BE2C (cell line): ENCODE measurements around the gene BID.

Source experiments
- DNase-seq: peaks from one replicate; pipeline ENCODE4 v3.0.0-alpha.2; 2020
- H3K27me3 ChIP-seq: fragments of 250-450 bp; sonication (Bioruptor Pico); 2 replicates; pipeline ENCODE4 v1.5.1; 2020; ENCODE audit warnings: mild to moderate bottlenecking
- H3K36me3 ChIP-seq: fragments of 250-450 bp; sonication (Bioruptor Pico); 2 replicates; pipeline ENCODE4 v1.5.1; 2020; ENCODE audit warnings: mild to moderate bottlenecking
- H3K4me1 ChIP-seq: fragments of 250-450 bp; sonication (Bioruptor Pico); 2 replicates; pipeline ENCODE4 v1.5.1; 2020
- H3K4me3 ChIP-seq: 2 replicates; pipeline ENCODE4 v1.5.1; 2011; ENCODE audit warnings: low read depth, low read length
- H3K9me3 ChIP-seq: fragments of 250-450 bp; sonication (Bioruptor Pico); 2 replicates; pipeline ENCODE4 v1.5.1; 2020
- TF ChIP-seq, protein P1 (sequence below): IDR thresholded peaks from 2 replicates; pipeline ENCODE4 v1.5.1; 2012; ENCODE audit warnings: mild to moderate bottlenecking, low read depth, low read length

The BID gene

DNA sequence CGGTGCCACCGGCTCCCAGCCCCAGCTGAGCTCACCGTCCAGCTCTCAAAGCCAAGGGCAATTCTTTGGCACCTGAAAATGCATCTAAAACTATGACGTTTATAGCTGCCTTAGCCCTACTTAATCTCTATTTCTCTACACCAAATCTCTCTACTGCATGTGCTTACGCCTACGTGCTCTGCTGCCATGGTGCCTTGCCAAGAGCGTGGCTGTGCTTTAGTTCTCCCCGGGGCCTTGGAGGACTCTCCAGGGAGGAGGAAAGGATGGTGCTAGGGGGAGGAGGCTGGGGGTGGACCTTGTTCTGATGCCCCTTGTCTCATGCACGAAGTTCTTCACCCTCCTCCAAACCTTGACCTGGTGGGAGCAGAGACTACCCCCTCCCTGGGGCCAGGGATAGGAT, 9.0 kb upstream of the BID start:
- Histone ChIP-seq H3K9me3 (no peaks in the 10 kb centered on the region), H3K4me3 (no peak overlapping the region), H3K4me1 (peaks cover 43% of the 10 kb centered on the region), H3K27me3 (no peaks in the 10 kb centered on the region), H3K36me3 (peaks cover 3% of the 10 kb centered on the region)
- TF ChIP-seq, protein P1, sequence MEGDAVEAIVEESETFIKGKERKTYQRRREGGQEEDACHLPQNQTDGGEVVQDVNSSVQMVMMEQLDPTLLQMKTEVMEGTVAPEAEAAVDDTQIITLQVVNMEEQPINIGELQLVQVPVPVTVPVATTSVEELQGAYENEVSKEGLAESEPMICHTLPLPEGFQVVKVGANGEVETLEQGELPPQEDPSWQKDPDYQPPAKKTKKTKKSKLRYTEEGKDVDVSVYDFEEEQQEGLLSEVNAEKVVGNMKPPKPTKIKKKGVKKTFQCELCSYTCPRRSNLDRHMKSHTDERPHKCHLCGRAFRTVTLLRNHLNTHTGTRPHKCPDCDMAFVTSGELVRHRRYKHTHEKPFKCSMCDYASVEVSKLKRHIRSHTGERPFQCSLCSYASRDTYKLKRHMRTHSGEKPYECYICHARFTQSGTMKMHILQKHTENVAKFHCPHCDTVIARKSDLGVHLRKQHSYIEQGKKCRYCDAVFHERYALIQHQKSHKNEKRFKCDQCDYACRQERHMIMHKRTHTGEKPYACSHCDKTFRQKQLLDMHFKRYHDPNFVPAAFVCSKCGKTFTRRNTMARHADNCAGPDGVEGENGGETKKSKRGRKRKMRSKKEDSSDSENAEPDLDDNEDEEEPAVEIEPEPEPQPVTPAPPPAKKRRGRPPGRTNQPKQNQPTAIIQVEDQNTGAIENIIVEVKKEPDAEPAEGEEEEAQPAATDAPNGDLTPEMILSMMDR, result no peak
- DNase-seq, result no peak

DNA sequence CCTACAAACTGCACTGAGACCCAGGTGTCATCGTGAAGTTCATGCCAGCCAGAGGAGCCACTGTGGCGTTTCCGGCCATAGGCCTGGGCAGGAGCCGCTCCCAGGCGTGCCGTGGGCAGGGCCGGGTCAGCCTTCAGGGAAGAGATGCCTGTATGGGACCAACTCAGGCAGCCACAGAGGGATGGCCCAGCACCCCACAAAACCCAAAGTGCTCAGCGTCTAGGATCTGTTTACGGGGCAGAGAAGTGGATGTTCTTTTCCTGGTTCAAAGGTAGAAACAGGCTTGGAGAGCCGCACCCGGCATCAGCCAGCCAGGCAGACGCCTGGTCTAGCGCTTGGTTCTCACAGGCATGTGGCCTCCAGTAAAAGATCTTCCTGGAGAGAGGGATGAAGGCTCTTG, 8.4 kb upstream of the BID start:
- no peaks in the 10 kb centered on the region for H3K27me3 ChIP-seq
- TF ChIP-seq, protein P1, result no peak
- no peak for DNase-seq
- H3K4me3 ChIP-seq, result no peak overlapping the region
- H3K9me3 ChIP-seq, result no peaks in the 10 kb centered on the region
- H3K36me3 ChIP-seq, result no peaks in the 10 kb centered on the region
- peaks cover 43% of the 10 kb centered on the region for H3K4me1 ChIP-seq

DNA sequence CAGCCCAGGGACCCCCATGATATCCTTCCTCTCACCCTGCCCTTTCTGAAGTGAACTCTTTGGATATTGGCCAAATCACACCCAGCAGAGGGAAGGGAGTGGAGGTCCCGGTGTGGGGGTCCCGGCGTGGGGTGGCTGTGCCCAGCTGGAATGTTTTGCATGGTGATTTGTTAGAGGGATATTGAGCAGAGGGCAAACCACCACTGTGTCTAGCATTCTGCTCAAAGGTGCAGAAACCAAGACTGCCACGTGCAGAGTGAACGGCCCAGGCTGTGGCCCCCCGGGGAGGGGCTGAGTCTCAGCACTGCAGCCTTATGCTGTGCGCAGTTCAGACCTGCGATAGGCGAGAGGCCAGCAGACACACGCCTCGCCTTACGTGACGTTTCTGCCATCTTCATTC, 7.9 kb upstream of the BID start:
- Histone ChIP-seq H3K9me3 (no peaks in the 10 kb centered on the region), H3K27me3 (no peaks in the 10 kb centered on the region), H3K36me3 (no peaks in the 10 kb centered on the region), H3K4me1 (peaks cover 43% of the 10 kb centered on the region), H3K4me3 (no peak overlapping the region)
- no peak for DNase-seq
- TF ChIP-seq, protein P1, result no peak

DNA sequence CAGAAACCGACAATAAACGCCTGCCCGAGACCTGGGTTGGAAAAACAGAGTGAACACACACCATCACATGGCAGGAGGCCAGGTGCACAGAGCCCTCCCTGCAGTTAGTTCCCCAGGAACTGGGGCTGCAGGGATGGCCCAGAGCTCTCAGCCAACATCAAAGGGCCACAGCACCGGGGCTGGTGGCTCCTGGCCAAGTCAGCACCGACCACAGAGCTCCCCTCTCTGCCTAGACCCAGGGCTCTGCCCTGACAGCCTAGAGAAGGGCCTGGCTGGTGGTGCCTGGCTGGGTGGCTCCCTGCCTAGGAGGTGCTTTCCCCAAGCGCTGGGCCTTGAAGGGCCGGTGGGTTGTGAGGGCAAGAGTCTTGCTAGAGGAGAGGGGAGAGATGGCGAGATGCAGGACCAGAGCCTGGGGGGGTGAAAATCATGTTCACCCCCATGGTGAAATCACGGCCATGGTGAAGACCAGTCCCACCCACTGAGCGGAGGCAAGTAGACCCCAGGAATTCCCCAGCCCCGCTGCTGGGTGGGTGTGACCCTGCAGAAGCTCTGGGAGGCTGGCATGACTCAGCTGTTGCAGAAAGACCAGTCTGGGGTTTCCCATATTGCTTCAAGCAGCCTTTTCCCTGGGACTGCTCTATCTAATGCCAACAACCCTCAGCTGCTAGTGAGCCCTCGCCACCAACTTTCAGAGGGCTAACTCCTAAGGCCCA, 7.2 kb upstream of the BID start:
- peak overlapping the region; percentile 11; the same call in 1 of the 2 replicates for H3K4me3 ChIP-seq

DNA sequence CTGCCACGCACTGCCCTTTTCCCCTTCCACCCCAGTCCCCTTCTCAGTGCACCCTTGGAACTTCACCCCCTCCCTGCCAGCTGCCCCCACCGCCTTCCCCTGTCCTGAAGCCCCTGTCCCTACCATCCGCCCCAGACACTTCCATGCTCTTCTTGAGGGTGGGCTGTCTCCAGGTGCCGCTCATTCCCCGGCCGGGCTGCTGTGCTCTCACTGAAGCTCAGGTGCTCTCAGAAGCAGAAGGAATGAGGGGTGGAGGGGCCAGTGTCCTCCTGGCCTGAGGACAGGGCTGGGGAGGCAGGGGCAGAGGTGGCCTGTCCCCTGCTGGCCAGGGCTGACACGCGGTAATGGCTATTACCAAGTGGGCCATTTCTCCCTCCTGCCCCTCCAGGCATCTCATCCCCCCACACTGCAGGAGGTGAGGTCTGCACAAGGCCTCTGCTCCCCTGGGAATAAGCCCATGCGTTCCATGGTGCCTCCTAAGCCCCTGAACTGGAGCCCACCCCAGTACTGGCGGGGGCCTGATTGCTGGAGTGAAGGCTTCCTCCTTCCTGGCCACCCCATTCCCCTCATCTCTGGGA, 6.6 kb upstream of the BID start:
- TF ChIP-seq, protein P1, result no peak
- DNase-seq, result no peak
- H3K27me3 ChIP-seq, result no peaks in the 10 kb centered on the region
- no peaks in the 10 kb centered on the region for H3K9me3 ChIP-seq
- H3K4me3 ChIP-seq, result peak overlapping the region; percentile 11; the same call in 1 of the 2 replicates
- H3K36me3 ChIP-seq, result no peaks in the 10 kb centered on the region
- H3K4me1 ChIP-seq, result peaks cover 36% of the 10 kb centered on the region

More for the DNA sequence above, 7.2 kb upstream of the BID start:
- no peaks in the 10 kb centered on the region for H3K36me3 ChIP-seq
- H3K27me3 ChIP-seq, result no peaks in the 10 kb centered on the region
- H3K4me1 ChIP-seq, result peaks cover 37% of the 10 kb centered on the region
- DNase-seq, result peak; percentile 90
- H3K9me3 ChIP-seq, result no peaks in the 10 kb centered on the region
- TF ChIP-seq, protein P1, result no peak

DNA sequence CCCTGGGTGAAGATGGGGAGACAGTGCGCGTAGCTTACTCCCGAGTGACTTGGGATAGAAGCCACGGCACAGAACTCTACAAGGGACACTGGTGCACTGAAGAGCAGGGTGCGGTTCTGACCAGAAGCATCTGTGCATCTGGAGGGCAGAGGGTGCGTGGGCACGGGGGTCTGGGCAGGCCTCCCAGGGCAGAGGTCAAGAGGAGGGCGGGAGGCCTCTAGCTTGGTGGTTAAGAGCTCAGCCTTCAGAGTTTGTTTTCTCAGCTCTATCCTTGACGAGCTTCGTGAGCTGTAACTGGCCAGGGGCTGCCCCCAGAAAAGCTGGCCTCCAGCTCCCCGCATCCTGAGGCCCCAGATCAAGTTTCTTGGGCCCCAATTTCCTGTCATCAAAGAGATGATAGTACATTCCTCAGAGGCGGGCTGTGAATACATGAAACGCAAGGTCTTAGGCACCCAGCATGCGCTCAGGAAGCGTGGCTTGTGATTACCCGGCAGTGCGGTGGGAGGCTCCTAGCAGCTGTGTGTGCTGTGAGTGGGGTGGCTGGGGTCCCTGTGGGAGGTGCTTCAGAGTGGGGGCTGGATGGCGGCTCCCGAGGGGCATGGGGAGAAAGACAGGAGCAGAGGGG, 6.0 kb upstream of the BID start:
- H3K9me3 ChIP-seq, result no peaks in the 10 kb centered on the region
- no peaks in the 10 kb centered on the region for H3K36me3 ChIP-seq
- H3K4me1 ChIP-seq, result peaks cover 38% of the 10 kb centered on the region
- no peak overlapping the region for H3K4me3 ChIP-seq
- DNase-seq, result no peak
- H3K27me3 ChIP-seq, result no peaks in the 10 kb centered on the region
- TF ChIP-seq, protein P1, result no peak
